GM21528 (cell line): Measurements from ENCODE around the gene TMEM254.
A peak's percentile ranks its signal among the peaks of the same experiment; 100 is the strongest.
"Not testable (repeated sequence)": the region's sequence is repeated elsewhere in the genome, so short reads cannot be mapped to it uniquely, and the experiment has no call there.

Experiments used
- ATAC-seq: cut with Tn5 transposase; IDR thresholded peaks from one replicate; pipeline ENCODE4 v1.9.1; 2021; ENCODE audit warnings: mild to moderate bottlenecking, moderate library complexity; ENCODE audit not compliant: unreplicated experiment, low FRiP score

The TMEM254 gene

DNA sequence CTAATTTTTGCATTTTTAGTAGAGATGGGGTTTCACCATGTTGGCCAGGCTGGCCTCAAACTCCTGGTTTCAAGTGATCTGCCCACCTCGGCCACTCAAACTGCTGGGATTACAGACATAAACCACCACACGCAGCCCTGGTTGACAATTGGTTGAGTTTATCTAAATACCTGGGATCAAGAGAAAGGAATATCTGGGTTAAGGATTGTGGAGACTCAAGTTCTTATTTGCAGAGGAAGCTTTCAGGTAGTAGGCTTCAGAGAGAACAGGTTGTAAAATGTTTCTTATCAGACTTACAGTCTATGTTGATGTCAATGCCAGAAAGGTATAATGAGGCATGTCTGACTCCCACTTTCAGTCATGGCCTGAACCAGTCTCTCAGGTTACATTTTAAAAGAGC is 5.9 kb upstream of the TMEM254 start:
- ATAC-seq: no peak

DNA sequence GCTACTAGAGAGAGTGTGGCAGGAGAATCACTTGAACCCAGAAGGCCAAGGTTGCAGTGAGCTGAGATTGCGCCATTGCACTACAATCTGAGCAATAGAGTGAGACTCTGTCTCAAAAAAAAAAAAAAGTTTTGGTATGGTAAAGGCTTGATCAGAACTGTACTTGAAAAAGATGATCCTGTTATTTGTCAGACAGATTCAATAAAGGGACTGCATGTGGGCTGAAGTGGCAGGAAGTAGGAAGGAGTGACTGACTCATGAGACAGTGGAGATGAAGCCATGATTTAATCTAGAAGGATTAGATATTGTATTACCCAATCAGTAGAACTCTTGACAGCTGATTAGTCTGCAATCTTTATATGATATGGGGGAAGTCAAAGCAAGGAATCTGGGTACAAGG is 2.7 kb upstream of the TMEM254 start:
- no peak for ATAC-seq

DNA sequence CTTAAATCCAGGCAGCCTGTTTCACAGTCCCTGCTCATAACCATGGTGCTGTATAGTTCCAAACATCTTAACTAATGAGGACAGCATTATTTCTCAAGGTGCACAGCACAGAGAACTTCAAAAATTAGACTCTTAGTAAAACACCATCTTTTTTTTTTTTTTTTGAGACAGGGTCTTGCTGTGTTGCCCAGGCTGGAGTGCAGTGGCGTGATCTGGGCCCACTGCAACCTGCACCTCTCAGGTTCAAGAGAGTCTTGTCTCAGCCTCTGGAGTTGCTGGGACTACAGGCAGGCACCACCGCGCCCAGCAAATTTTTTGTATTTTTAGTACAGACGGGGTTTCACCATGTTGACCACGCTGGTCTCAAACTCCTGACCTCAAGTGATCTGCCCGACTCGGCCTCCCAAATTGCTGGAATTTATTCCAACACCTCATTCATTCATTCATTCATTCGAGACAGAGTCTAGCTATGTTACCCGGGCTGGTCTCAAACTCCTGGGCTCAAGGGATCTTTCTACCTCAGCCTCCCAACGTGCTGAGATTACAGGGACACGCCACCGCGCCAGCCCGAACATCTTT is 507 bp upstream of the TMEM254 start:
- peak; percentile 24 for ATAC-seq

DNA sequence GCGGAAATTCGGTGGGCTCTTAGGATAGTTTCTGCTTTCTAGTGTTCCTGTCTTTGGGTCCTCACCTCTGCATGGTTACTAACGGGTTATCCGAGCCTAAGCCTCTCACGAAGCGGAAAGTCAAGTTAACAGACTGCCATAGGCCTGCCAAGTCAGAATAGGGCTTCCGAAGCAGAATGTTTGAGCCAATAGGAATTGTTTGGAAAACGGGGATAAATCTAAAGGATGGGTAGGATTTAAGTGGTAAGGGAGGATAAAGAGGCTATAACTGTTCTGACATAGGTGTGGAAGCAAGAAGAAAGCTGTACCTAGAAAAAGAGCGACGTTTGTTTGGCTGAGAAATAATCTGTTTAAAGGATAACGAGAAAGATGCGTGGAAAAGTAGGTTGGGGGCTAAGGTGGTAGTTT is 851 bp downstream of the TMEM254 start:
- ATAC-seq: no peak

DNA sequence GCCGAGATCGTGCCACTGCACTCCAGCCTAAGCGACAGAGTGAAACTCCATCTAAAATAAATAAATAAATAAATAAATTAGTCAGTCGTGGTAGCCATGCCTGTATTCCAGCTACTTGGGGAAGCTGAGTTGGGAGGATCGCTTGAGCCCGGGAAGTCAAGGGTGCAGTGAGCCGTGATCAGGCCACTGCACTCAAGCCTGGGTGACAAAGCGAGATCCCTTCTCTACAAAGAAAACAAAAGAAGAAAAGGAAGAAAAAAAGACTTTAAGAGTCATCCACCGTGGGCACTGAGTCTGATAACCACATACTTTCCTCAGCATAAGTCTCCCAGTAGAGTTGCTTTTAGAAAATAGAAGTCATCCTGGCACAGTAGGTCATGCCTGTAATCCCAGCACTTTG is 2.6 kb downstream of the TMEM254 start:
- no peak for ATAC-seq

DNA sequence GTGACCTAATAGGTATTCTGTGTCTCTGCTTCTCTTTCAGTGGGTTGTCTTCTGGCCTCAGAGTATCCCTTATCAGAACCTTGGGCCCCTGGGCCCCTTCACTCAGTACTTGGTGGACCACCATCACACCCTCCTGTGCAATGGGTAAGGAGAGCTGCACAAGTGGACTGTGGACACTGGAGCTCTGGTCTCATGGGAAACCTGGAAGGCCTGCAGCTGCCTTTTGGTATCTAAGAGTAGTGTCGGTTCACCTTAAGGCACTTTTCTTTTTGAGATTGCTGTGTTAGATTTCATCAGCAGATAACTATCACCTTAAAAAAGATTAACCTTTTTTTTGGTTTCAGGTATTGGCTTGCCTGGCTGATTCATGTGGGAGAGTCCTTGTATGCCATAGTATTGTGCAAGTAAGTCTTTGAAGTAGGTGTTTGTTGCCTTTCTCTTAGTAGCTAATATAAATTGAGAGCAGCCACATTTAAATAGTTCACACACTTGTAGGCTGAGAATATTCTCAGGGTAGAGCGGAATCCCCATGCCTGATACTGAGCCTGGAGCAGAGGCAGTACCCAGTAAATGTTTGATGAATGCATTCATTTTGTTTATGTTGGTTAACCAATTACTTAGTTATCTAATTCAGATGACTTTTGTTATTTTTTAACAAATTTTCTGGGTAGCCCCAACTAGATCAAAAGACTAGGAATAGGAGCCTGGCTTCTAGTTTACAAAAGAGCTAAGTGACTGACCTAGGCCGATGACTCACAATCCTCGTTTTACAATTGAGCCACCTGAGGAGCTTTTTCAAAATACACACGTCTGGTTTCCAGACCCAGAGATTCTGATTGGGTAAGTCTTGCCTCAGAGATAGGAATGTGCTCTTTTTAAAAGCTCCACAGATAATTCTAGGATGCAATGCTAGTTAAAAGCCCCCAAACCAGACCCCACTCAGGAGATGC is 3.6 kb downstream of the TMEM254 start:
- ATAC-seq: no peak

DNA sequence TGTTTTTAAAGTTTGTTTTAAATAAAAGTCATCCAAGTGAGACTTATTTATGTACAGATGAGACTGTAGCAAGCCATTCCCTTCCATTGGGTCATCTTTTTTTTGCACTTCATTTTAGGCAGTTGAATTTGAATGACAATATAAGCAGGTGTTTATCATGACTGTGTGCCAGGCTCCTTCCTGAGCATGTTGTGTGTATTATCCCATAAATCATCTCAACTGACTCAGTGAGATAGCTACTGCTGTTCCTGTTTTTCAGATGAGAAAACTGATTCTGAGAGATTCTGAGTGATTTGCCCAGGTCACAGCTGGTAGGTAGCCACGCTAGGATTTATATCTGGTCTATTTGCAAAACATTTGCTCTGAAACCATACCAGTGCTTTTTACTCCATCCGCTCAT is 11.7 kb downstream of the TMEM254 start:
- no peak for ATAC-seq

DNA sequence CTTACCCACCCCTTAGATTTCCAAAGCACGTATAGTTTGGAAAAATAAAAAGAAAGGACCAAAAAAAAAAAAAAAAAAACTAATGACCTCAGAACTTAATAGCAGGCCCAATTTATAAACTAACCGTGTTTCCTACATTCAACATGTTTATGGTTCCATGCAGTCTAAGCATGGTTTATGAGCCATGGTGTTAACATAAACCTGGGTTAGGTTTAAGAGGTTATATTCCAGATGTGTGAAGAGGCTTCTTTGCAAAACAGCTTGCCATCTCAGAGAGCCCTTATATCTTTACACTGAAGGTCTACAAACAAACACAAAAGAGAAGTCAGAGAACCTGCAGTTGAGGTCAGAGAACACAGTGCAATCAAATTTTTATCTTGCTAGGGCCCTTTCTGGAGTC is 15.8 kb downstream of the TMEM254 start:
- no peak for ATAC-seq

DNA sequence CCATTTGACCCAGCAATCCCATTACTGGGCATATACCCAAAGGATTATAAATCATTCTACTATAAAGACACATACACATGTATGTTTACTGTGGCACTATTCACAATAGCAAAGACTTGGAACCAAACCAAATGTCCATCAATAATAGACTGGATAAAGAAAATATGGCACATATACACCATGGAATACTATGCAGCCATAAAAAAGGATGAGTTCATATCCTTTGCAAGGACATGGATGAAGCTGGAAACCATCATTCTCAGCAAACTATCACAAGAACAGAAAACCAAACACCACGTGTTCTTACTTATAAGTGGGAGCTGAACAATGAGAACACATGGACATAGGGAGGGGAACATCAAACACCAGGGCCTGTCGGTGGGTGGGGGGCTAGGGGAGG is 19.8 kb downstream of the TMEM254 start:
- not testable (repeated sequence) for ATAC-seq

DNA sequence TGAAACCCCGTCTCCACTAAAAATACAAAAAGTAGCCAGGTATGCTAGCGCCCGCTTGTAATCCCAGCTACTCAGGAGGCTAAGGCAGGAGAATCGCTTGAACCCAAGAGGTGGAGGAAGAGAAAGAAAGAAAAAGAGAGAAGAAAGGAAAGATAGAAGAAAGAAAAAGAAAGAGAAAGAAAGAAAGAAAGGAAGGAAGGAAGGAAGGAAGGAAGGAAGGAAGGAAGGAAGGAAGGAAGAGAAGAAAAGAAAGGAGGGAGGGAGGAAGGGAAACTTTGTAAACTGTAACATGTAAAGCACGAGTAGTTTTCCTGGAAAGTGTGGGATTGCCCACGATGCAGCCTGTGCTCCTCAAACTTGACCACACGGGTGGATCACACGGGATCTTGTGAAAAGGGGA is 20.8 kb downstream of the TMEM254 start:
- ATAC-seq: not testable (repeated sequence)

DNA sequence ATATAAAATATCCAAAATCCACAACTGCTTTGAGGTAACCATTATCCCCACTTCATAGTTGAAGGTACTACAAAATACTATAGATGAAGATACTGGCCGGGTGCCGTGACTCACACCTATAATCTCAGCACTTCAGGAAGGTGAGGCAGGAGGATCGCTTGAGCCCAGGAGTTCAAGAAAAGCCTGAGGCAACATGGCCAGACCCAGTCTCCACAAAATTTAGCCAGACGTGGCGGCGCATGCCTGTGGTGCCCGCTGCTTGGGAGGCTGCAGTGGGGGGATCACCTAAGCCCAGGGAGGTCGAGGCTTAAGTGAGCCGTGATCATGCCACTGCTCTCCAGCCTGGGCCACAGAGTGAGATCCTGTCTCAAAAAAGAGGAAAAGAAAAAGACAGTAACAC is 21.7 kb downstream of the TMEM254 start:
- ATAC-seq: no peak

DNA sequence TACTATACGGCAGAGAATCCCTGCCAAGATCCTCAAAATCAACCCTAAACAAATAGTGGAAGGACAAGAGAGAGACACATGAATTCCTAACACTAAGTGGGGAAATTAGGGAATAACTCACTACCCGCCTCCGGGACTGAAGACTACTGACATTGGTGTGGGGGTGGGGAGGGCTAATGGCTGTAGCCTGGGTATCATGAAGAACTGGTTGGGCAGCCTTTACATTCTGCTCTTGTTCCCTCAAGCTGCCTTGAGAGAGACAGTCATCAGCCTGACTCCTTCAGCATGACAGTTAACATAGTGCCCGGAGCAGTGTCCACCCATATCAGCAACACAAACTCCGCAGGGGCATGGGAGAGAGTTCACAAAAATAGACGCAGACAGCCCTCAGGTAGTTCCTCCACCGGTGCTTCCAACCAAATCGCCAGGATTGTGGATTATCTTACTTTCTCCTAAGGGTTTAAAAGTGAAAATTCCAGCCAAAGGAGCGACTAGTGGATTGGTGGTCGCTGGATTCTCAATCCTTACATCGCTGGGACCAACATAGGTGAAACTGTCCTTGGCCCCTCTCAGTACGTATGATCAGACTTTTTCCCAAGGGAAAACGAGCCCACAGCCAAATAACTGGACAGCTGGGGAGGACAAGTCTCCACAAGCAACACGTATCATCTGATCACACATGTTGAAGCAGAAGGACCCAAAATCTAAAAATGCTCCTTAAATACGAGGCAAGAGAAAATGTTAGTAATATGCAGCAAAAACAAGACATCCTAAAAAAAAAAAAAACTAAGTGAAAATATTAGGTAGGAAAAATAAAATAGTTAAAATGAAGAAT is 22.6 kb downstream of the TMEM254 start:
- no peak for ATAC-seq

DNA sequence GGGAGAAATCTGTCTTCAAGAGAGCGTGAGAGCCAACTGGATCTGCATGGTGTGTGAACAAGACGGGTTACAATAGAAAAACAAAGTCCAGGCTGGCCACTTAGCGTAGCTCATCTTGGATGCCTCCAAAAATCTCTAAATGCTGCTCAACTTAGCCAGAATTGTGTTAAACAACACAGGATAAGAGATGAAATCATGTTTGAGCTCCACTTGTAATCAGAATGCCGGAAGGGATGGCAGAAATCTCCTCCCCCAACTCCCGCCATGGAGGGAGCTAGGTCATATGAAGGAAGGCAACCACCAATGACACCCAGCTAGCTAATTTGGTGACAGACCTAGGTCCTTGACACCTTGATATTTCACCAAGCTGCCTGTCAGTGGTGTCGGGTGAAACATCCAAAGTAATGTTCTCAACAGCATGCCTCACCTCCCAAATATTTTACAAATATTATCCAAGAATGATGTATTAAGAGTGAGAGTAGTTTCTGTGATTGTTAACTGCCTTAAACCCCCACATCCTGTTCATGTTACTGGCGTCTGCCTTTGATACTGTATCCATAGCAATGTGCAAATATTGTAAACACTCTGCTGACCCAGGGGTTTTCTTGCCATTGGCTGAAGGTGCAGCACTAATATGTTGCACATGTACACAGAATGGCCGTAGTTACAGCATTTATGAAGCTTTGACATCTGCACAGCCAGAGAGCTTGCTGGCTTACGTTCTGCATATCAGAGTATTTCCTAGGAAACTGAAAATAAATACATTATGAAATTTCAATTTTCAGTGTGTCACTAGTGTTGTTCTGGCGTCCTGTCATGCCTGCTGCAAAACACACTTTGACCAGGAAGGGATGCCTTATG is 25.8 kb downstream of the TMEM254 start:
- no peak for ATAC-seq

DNA sequence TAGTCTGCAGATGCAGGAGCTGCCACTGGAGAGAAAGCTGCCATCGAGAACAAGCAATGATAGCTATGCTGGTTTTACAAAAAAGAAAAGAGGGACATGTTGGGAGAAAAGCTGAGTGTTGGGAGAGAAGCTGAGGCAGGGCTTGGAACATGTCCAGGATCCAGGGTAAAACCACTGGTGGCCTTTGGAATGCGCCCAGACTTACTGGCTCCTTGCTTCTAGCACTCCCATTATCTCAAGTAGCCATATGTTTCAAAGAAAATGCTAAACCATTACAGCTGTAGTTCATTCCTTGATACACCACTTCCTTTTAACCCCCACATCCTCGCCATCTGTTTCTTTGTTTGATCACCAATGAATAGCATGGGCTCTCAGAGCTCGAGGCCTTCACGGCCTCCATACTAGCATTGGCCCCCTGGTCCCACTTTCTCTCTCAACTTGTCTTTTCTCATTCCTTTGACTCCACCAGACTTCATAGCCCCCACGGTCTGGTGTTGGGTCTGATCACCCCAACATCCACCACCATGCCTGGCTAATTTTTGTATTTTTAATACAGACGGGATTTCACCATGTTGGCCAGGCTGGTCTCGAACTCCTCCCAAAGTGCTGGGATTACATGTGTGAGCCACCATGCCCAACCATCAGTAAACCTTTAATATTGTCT is 30.2 kb downstream of the TMEM254 start:
- ATAC-seq: no peak

DNA sequence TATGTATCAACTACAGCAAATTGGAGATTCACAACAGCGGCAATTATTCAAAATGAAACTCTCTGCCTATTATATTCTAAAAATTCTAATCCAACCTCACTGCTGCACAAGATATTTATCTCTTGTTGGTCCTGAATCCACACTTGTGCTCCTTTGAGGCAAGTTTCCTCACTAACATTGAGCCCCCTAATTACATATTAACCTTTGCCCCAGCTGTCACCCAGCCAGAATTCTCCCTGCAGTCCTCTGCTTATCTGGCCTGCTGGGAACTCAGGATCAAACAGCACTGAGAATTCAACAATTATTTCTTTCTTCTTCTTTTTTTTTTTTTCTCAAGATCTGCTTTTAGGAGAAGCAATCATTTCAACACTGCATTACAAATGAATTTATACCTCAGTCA is 32.5 kb downstream of the TMEM254 start:
- ATAC-seq: no peak

DNA sequence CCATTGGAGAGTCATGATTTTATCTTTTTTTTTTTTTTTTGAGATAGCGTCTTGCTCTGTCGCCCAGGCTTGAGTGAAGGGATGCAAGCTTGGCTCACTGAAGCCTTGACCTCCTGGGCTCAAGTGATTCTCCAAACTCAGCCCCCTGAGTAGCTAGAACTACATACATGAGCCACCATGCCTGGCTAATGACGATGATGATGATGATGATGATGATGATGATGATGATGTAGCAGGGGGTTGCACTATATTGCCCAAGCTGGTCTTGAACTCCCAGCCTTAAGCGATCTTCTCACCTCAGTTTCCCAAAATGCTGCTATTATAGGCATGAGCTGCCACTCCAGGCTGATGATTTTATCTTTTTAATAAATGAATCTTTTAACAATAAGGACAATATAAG is 40.2 kb downstream of the TMEM254 start:
- ATAC-seq: no peak

DNA sequence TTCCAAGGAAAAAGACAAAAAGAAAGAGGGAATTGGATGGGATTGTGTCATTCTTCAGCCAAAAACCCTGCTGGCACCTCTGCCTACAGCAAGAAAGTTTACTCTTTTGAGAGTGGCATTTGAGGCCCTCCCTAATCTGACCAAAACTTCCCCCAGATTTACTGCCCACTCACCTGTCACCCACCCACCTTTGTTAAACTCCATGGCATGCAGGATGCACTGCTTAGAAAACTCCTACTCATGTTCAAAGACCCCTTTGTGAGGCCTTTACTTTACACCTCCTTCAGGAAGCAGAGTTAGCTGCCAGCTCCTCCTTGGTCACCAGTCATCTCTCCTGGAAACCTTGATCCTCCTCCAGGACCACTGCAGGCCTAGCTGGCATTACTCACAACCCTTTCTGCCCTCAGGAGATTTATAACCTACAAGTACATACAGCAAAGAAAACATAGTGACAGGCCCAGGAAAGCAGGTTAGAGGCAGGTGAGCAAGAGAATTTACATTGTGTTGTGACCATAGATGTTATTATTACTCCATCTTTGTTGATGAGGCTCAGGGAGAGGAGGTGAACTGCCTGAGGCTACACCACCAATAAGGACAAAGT is 43.7 kb downstream of the TMEM254 start:
- ATAC-seq: no peak

DNA sequence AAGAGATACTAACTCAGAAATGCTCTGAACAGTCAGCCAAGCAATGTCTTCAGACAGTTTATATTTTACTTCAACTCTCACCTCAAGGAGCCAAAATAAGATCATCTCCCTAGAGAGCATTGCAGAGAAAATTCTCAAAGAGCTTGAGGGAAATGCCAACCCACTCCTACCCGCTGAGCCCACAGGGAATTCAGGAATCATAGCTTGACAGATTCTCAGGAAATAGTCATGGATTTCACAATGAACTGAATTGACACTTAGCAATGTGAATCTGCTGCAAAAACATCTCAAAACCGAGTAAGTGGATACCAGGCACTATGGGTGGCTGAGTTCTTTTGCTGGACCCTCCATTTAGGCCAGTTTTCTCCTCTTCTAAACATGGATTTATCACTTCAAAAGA is 44.3 kb downstream of the TMEM254 start:
- ATAC-seq: no peak

DNA sequence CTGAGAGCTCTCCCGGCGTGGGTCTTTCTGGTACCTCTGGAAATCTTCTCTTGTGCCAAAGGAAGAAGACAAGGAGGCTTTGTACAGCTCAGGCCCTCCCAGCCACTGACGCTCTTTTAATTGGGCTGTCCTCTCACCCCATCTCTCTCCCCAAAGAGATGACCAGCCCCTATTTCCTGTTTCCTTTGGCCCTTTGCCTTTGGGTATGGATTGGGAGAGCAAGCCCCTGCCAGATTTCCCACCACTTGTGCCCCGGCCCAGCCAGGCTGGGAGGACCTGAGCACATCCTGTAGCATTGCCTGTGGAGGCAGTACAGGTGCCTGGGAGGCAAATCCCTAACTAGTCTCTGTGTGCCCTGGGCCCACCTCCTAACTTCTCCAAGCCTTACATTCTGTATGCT is 48.4 kb downstream of the TMEM254 start:
- ATAC-seq: no peak
